ENCODE results near the gene CACNA2D3. TPM values are rescaled to one million over a fixed set of nuclear protein-coding genes. Genes with fewer than 3 reads are reported as not detected.

CACNA2D3 gene
- total RNA-seq, 1 experiment from 2014 or later: not detected

- no peaks in the 10 kb centered on the region for H3K27me3 ChIP-seq (ENCODE audit: low read length)
- CTCF ChIA-PET: no interaction called here
- DNase-seq (no peak), ATAC-seq (no peak)
- no peaks in the 10 kb centered on the region for H3F3A ChIP-seq (ENCODE audit: low read length, unreplicated experiment)
- intact Hi-C loops (cut with micrococcal nuclease): no loop called here
- BruUV-seq (replicated peaks): no TSS peak
- no peaks in the 10 kb centered on the region for H3K4me1 ChIP-seq (ENCODE audit: insufficient read depth, low read length)
- no peak overlapping the region for H3K4me3 ChIP-seq (ENCODE audit: low read length)
- POLR2A ChIA-PET (ENCODE audit: unreplicated experiment): no interaction called here
- H3K4me2 ChIP-seq (ENCODE audit: low read length): no peak overlapping the region
- no peak overlapping the region for H3K27ac ChIP-seq (ENCODE audit: low read length)
- H3K9me3 ChIP-seq (ENCODE audit: low read length): no peaks in the 10 kb centered on the region
- TF ChIP-seq EZH2 (IDR thresholded peaks at IDR 0.05; ENCODE audit: low read length, unreplicated experiment) (no peak), CTCF (conservative IDR thresholded peaks at IDR 0.05; ENCODE audit: low read depth, low read length) (no peak), EZH2phosphoT487 (IDR thresholded peaks at IDR 0.05; ENCODE audit: borderline replicate concordance, low read length) (no peak)
- H4K20me1 ChIP-seq (ENCODE audit: low read length): no peaks in the 10 kb centered on the region
- no peak overlapping the region for H2AFZ ChIP-seq (ENCODE audit: low read length)
- H3K9ac ChIP-seq (ENCODE audit: low read length): no peak overlapping the region
- no peaks in the 10 kb centered on the region for H3K9me2 ChIP-seq (replicated peaks; ENCODE audit: low read length)
- H3K79me2 ChIP-seq (ENCODE audit: low read length): no peaks in the 10 kb centered on the region
- H3K36me3 ChIP-seq (ENCODE audit: low read depth, low read length): no peaks in the 10 kb centered on the region
Measured at GRCh38 chr3:54621184-54621583, 498.8 kb downstream of the CACNA2D3 start.

GRCh38 chr3:54622678-54623077, 500.3 kb downstream of the CACNA2D3 start:
- no TSS peak for BruUV-seq (replicated peaks)
- Histone ChIP-seq H3K4me1 (ENCODE audit: insufficient read depth, low read length) (no peaks in the 10 kb centered on the region), H3K9me2 (replicated peaks; ENCODE audit: low read length) (no peaks in the 10 kb centered on the region), H3K9me3 (ENCODE audit: low read length) (no peaks in the 10 kb centered on the region), H2AFZ (ENCODE audit: low read length) (no peak overlapping the region), H3K4me3 (ENCODE audit: low read length) (no peak overlapping the region), H3K36me3 (ENCODE audit: low read depth, low read length) (no peaks in the 10 kb centered on the region), H4K20me1 (ENCODE audit: low read length) (no peaks in the 10 kb centered on the region), H3K9ac (ENCODE audit: low read length) (no peak overlapping the region), H3F3A (ENCODE audit: low read length, unreplicated experiment) (no peaks in the 10 kb centered on the region), H3K27ac (ENCODE audit: low read length) (no peak overlapping the region), H3K27me3 (ENCODE audit: low read length) (no peaks in the 10 kb centered on the region), H3K4me2 (ENCODE audit: low read length) (no peak overlapping the region), H3K79me2 (ENCODE audit: low read length) (no peaks in the 10 kb centered on the region)
- DNase-seq (no peak), ATAC-seq (no peak)
- intact Hi-C loops (cut with micrococcal nuclease): no loop called here
- ChIA-PET POLR2A (ENCODE audit: unreplicated experiment) (no interaction called here), CTCF (no interaction called here)
- TF ChIP-seq CTCF (conservative IDR thresholded peaks at IDR 0.05; ENCODE audit: low read depth, low read length): no peak
- no peak for TF ChIP-seq EZH2phosphoT487 (IDR thresholded peaks at IDR 0.05; ENCODE audit: borderline replicate concordance, low read length)
- no peak for TF ChIP-seq EZH2 (IDR thresholded peaks at IDR 0.05; ENCODE audit: low read length, unreplicated experiment)

- H3K27ac ChIP-seq (ENCODE audit: low read length): no peak overlapping the region
- no peak overlapping the region for H3K4me2 ChIP-seq (ENCODE audit: low read length)
- intact Hi-C loops (cut with micrococcal nuclease): no loop called here
- H3K4me1 ChIP-seq (ENCODE audit: insufficient read depth, low read length): no peaks in the 10 kb centered on the region
- H4K20me1 ChIP-seq (ENCODE audit: low read length): no peaks in the 10 kb centered on the region
- ChIA-PET CTCF (no interaction called here), POLR2A (ENCODE audit: unreplicated experiment) (no interaction called here)
- no peak overlapping the region for H3K9ac ChIP-seq (ENCODE audit: low read length)
- no peaks in the 10 kb centered on the region for H3K9me2 ChIP-seq (replicated peaks; ENCODE audit: low read length)
- H3K79me2 ChIP-seq (ENCODE audit: low read length): no peaks in the 10 kb centered on the region
- no peak for TF ChIP-seq CTCF (conservative IDR thresholded peaks at IDR 0.05; ENCODE audit: low read depth, low read length)
- TF ChIP-seq EZH2phosphoT487 (IDR thresholded peaks at IDR 0.05; ENCODE audit: borderline replicate concordance, low read length): no peak
- TF ChIP-seq EZH2 (IDR thresholded peaks at IDR 0.05; ENCODE audit: low read length, unreplicated experiment): no peak
- H3K27me3 ChIP-seq (ENCODE audit: low read length): 0 out of 2 replicates have a peak, but pooled peaks cover 3% of the 10 kb centered on the region
- H3K9me3 ChIP-seq (ENCODE audit: low read length): no peaks in the 10 kb centered on the region
- no peak for DNase-seq
- ATAC-seq: no peak
- no peak overlapping the region for H2AFZ ChIP-seq (ENCODE audit: low read length)
- no TSS peak for BruUV-seq (replicated peaks)
- H3K36me3 ChIP-seq (ENCODE audit: low read depth, low read length): no peaks in the 10 kb centered on the region
- H3F3A ChIP-seq (ENCODE audit: low read length, unreplicated experiment): no peaks in the 10 kb centered on the region
- H3K4me3 ChIP-seq (ENCODE audit: low read length): no peak overlapping the region
Measured at GRCh38 chr3:54625805-54626787, 503.7 kb downstream of the CACNA2D3 start.
